ENCODE measurements around the gene ARL4C. TPM values are rescaled to one million over a fixed set of nuclear protein-coding genes. Genes with fewer than 3 reads are reported as not detected.

Gene ARL4C
- total and polyA plus RNA-seq, 4 donors, result 1.4 to 2.8 (median 2.1) TPM

DNA sequence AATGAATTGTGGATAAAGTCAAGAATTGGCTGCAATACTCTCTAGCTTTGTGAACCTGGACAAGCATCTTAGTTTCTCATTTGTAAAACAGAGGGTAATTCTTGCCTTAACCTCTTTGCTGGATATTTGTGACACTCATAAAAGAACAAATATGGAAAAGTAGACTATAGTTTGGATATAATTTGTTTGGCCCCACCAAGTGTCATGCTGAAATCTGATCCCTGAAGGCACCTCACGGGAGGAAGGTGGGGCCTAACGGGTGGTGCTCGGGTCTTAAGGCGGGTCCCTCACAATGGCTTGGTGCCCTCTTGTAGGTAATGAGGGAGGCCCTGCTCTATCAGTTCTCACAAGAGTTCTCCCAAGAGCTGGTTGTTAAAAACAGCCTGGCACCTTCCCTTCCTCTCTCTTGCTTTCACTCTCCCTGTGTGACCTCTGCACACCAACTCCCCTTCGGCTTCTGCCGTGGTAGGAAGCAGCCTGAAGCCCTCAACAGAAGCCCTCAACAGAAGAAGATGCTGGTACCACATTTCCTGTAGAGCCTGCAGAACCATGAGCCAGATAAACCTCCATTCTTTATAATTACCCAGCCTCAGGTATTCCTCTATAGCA lies 37.4 kb downstream of the ARL4C start (continued):
- TF ChIP-seq GABPA (IDR thresholded peaks at IDR 0.05 in 1 of 2, conservative IDR thresholded peaks at IDR 0.05 in 1 of 2) (no peak), RAD21 (IDR thresholded peaks at IDR 0.05) (no peak), HNF4A (conservative IDR thresholded peaks at IDR 0.05) (no peak), RXRA (IDR thresholded peaks at IDR 0.05) (no peak), NR2F2 (IDR thresholded peaks at IDR 0.05) (no peak), HNF4G (IDR thresholded peaks at IDR 0.05) (no peak)
- TF ChIP-seq, protein P1, sequence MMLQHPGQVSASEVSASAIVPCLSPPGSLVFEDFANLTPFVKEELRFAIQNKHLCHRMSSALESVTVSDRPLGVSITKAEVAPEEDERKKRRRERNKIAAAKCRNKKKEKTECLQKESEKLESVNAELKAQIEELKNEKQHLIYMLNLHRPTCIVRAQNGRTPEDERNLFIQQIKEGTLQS (IDR thresholded peaks at IDR 0.05), result no peak

DNA sequence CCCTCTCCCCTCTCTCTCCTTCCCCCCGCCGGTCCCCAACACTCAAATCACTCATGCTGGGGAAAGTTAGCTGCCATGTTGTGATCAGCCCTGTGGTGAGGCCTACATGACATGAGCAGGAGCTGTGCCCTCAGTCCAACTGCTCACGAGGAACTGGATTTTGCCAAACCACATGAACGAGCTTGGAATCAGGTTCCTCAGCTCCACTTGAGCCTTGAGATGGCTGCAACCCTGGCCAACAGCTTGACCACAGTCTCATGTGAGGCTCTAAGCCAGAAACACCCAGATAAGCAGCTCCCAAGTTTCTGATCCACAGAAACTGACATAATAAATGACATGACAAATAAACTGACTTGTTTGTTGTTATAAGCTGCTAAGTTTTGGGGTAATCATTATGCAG lies 38.4 kb downstream of the ARL4C start:
- Histone ChIP-seq H3K27me3 (ENCODE audit: control insufficient read depth in 4 of 4, insufficient read depth in 4 of 4, low read length in 3 of 4) (no peaks in the 10 kb centered on the region), H3K36me3 (ENCODE audit: control insufficient read depth in 4 of 4, insufficient read depth in 3 of 4, low read depth in 1 of 4, low read length in 3 of 4) (no peaks in the 10 kb centered on the region), H3K4me1 (ENCODE audit: control insufficient read depth in 4 of 4, insufficient read depth in 4 of 4, low read length in 3 of 4) (no peaks in the 10 kb centered on the region), H3K9ac (ENCODE audit: low read depth in 1 of 2, low read length in 2 of 2) (no peak overlapping the region), H3K9me3 (ENCODE audit: control insufficient read depth in 4 of 4, low read length in 3 of 4) (no peaks in the 10 kb centered on the region), H3K4me3 (ENCODE audit: low read depth in 1 of 3, low read length in 3 of 3) (no peak overlapping the region), H3K27ac (ENCODE audit: low read depth in 1 of 2, low read length in 2 of 2) (no peak overlapping the region)
- DNase-seq (ENCODE audit: low spot score), result no peak
- WGBS, result 72% methylated on average over 4 of the region's 4 CpGs
- TF ChIP-seq HNF4G (IDR thresholded peaks at IDR 0.05), result no peak
- TF ChIP-seq, protein P1 (IDR thresholded peaks at IDR 0.05), result no peak
- TF ChIP-seq, protein P2, sequence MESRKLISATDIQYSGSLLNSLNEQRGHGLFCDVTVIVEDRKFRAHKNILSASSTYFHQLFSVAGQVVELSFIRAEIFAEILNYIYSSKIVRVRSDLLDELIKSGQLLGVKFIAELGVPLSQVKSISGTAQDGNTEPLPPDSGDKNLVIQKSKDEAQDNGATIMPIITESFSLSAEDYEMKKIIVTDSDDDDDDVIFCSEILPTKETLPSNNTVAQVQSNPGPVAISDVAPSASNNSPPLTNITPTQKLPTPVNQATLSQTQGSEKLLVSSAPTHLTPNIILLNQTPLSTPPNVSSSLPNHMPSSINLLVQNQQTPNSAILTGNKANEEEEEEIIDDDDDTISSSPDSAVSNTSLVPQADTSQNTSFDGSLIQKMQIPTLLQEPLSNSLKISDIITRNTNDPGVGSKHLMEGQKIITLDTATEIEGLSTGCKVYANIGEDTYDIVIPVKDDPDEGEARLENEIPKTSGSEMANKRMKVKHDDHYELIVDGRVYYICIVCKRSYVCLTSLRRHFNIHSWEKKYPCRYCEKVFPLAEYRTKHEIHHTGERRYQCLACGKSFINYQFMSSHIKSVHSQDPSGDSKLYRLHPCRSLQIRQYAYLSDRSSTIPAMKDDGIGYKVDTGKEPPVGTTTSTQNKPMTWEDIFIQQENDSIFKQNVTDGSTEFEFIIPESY (IDR thresholded peaks at IDR 0.05), result no peak
- TF ChIP-seq, protein P3, sequence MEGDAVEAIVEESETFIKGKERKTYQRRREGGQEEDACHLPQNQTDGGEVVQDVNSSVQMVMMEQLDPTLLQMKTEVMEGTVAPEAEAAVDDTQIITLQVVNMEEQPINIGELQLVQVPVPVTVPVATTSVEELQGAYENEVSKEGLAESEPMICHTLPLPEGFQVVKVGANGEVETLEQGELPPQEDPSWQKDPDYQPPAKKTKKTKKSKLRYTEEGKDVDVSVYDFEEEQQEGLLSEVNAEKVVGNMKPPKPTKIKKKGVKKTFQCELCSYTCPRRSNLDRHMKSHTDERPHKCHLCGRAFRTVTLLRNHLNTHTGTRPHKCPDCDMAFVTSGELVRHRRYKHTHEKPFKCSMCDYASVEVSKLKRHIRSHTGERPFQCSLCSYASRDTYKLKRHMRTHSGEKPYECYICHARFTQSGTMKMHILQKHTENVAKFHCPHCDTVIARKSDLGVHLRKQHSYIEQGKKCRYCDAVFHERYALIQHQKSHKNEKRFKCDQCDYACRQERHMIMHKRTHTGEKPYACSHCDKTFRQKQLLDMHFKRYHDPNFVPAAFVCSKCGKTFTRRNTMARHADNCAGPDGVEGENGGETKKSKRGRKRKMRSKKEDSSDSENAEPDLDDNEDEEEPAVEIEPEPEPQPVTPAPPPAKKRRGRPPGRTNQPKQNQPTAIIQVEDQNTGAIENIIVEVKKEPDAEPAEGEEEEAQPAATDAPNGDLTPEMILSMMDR (IDR thresholded peaks at IDR 0.05; ENCODE audit: low read depth, low read length, missing input control), result no peak
- no peak for TF ChIP-seq RAD21 (IDR thresholded peaks at IDR 0.05)
- TF ChIP-seq FOXA2 (IDR thresholded peaks at IDR 0.05), result no peak
- TF ChIP-seq TAF1 (conservative IDR thresholded peaks at IDR 0.05), result no peak
- no peak for TF ChIP-seq EGR1 (IDR thresholded peaks at IDR 0.05; ENCODE audit: low read depth in 2 of 2)
- no peak for TF ChIP-seq NR2F2 (IDR thresholded peaks at IDR 0.05)
- TF ChIP-seq, protein P4, sequence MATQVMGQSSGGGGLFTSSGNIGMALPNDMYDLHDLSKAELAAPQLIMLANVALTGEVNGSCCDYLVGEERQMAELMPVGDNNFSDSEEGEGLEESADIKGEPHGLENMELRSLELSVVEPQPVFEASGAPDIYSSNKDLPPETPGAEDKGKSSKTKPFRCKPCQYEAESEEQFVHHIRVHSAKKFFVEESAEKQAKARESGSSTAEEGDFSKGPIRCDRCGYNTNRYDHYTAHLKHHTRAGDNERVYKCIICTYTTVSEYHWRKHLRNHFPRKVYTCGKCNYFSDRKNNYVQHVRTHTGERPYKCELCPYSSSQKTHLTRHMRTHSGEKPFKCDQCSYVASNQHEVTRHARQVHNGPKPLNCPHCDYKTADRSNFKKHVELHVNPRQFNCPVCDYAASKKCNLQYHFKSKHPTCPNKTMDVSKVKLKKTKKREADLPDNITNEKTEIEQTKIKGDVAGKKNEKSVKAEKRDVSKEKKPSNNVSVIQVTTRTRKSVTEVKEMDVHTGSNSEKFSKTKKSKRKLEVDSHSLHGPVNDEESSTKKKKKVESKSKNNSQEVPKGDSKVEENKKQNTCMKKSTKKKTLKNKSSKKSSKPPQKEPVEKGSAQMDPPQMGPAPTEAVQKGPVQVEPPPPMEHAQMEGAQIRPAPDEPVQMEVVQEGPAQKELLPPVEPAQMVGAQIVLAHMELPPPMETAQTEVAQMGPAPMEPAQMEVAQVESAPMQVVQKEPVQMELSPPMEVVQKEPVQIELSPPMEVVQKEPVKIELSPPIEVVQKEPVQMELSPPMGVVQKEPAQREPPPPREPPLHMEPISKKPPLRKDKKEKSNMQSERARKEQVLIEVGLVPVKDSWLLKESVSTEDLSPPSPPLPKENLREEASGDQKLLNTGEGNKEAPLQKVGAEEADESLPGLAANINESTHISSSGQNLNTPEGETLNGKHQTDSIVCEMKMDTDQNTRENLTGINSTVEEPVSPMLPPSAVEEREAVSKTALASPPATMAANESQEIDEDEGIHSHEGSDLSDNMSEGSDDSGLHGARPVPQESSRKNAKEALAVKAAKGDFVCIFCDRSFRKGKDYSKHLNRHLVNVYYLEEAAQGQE (IDR thresholded peaks at IDR 0.05), result no peak
- TF ChIP-seq JUND (IDR thresholded peaks at IDR 0.05), result no peak
- TF ChIP-seq, protein P5, sequence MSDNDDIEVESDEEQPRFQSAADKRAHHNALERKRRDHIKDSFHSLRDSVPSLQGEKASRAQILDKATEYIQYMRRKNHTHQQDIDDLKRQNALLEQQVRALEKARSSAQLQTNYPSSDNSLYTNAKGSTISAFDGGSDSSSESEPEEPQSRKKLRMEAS (IDR thresholded peaks at IDR 0.05), result no peak
- no peak for TF ChIP-seq YY1 (IDR thresholded peaks at IDR 0.05)
- TF ChIP-seq SP1 (IDR thresholded peaks at IDR 0.05), result no peak
- TF ChIP-seq GABPA (IDR thresholded peaks at IDR 0.05 in 1 of 2, conservative IDR thresholded peaks at IDR 0.05 in 1 of 2), result no peak
- TF ChIP-seq HNF4A (conservative IDR thresholded peaks at IDR 0.05), result no peak
- TF ChIP-seq FOXA1 (IDR thresholded peaks at IDR 0.05), result no peak
- no peak for TF ChIP-seq RXRA (IDR thresholded peaks at IDR 0.05)

Measured in liver (tissue), 9 donors.